ENCODE results near the gene CHKA.

DNA sequence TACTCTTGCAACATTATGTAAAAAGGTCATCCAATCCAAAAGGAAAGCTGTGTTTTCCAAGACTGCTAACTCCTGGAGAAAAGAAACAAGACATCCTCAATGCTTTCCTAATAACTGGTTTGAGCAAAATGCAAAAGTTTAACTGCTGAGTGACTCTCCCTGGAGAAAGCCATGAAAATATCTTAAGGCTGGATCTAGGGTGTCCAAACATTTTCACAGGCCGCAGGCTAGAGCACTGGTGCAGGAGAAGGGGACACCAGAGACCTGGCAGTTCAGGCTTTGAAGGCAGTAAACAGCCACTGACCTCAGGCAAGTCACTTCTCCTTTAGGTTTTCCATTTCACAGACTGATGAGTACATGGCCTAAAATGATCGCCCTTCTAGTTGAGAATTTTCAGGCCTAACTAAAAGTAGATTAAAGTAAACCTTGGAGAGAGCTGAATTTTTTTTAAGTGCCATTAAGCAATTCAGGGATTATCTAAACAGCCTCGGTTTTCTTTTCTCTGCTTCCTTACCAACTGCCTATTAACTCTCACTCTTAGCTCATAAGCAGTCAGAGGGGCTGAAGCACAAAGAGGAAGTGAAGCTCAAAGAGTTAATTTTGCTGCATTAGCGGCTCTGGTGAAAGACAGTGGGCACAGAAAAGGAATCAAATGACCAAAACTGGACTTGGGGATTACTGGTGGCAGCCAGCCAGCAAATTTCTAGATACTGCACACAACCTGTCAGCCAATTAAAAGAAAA is 2.3 kb downstream of the CHKA start:
- TF ChIP-seq CTCF (optimal IDR thresholded peaks at IDR 0.05 in 1 of 3, IDR thresholded peaks at IDR 0.05 in 1 of 3, conservative IDR thresholded peaks at IDR 0.05 in 1 of 3; ENCODE audit: extremely low read depth in 1 of 3, insufficient read depth in 2 of 3, low read length in 3 of 3) (no peak), EZH2 (IDR thresholded peaks at IDR 0.05; ENCODE audit: low read length) (no peak)
